Measurements from ENCODE around the gene ICAM4. TPM values are rescaled to one million over a fixed set of nuclear protein-coding genes. Genes with fewer than 3 reads are reported as not detected.

Gene ICAM4
- total and polyA plus RNA-seq, 2 of the 13 experiments (the other 11 are each of a cell fraction or from before 2014, with no cell fraction given), result 2.9 to 4.0 TPM

DNA sequence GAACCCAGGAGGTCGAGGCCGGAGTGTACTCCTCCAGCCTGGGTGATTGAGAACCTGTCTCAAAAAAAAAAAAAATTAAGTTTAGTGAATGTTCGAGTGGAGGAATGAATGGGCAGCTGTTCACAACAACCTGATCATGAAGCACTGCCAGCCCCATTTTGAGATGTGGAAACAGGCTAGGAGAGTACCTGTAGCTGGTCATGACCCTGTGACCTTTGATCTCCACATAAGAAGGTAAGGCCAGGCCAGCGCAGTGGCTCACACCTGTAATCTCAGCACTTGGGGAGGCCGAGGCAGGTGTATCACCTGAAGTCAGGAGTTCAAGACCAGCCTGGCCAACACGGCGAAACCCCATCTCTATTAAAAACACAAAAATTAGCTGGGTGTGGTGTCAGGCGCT lies 39.0 kb downstream of the ICAM4 start:
- Histone ChIP-seq H4K20me1 (ENCODE audit: insufficient read depth, low read length) (0 out of 2 replicates have a peak, but pooled peaks cover 11% of the 10 kb centered on the region), H2AFZ (ENCODE audit: low read length) (no peak overlapping the region), H3K27me3 (ENCODE audit: control insufficient read depth in 1 of 2, insufficient read depth in 2 of 2, low read length in 2 of 2) (no peaks in the 10 kb centered on the region), H3K4me1 (ENCODE audit: insufficient read depth, low read length) (no peaks in the 10 kb centered on the region), H3K9ac (ENCODE audit: insufficient read depth, low read depth, low read length) (no peak overlapping the region), H3K4me2 (ENCODE audit: low read depth, low read length) (no peak overlapping the region), H3K36me3 (replicated peaks in 1 of 2; ENCODE audit: control insufficient read depth in 1 of 2, insufficient read depth in 2 of 2, low read length in 2 of 2) (peaks cover 47 to 89% of the 10 kb centered on the region in 2 experiments), H3K4me3 (replicated peaks in 1 of 3; ENCODE audit: insufficient read depth in 1 of 3, low read depth in 2 of 3, low read length in 3 of 3) (no peak overlapping the region), H3K9me3 (ENCODE audit: low read length) (no peaks in the 10 kb centered on the region), H3K27ac (ENCODE audit: extremely low read length, insufficient read depth, low read length) (no peak overlapping the region), H3K79me2 (ENCODE audit: insufficient read depth, low read length) (peaks cover 8% of the 10 kb centered on the region)
- no TSS peak for BruUV-seq (replicated peaks)
- no peak for FAIRE-seq
- in situ Hi-C loops (cut with HindIII; ENCODE audit: extremely low pct_ligation_motif_present, low pct_unique_long_range_greater_than_20kb), result no loop called here
- intact Hi-C loops (cut with micrococcal nuclease; ENCODE audit: unreplicated experiment), result no loop called here
- POLR2A ChIA-PET, result interaction anchor here (1.0 to 3.2 kb wide), 2 partner anchors 8 to 36 kb away, joined by 5 to 24 read pairs; partner anchors contain the start of genes ICAM5 and RAVER1
- CTCF ChIA-PET (ENCODE audit: low intra/inter-chr PET ratio, low total read pairs), result no interaction called here
- TF ChIP-seq MYC (CRISPR knock-in tag; IDR thresholded peaks at IDR 0.05; ENCODE audit: borderline replicate concordance), result no peak
- TF ChIP-seq RARA (CRISPR knock-in tag; IDR thresholded peaks at IDR 0.05), result no peak
- no peak for TF ChIP-seq KLF12 (CRISPR knock-in tag; IDR thresholded peaks at IDR 0.05; ENCODE audit: borderline replicate concordance)
- TF ChIP-seq FOSL1 (CRISPR knock-in tag; IDR thresholded peaks at IDR 0.05; ENCODE audit: borderline replicate concordance), result no peak
- TF ChIP-seq, protein P1, sequence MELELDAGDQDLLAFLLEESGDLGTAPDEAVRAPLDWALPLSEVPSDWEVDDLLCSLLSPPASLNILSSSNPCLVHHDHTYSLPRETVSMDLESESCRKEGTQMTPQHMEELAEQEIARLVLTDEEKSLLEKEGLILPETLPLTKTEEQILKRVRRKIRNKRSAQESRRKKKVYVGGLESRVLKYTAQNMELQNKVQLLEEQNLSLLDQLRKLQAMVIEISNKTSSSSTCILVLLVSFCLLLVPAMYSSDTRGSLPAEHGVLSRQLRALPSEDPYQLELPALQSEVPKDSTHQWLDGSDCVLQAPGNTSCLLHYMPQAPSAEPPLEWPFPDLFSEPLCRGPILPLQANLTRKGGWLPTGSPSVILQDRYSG (CRISPR knock-in tag; IDR thresholded peaks at IDR 0.05), result no peak
- TF ChIP-seq ZBTB3 (CRISPR knock-in tag; IDR thresholded peaks at IDR 0.05; ENCODE audit: borderline replicate concordance, low read depth), result no peak
- no peak for TF ChIP-seq CENPT (CRISPR knock-in tag; IDR thresholded peaks at IDR 0.05; ENCODE audit: low read depth)
- TF ChIP-seq ZNF629 (CRISPR knock-in tag; conservative IDR thresholded peaks at IDR 0.05), result no peak
- TF ChIP-seq ZNF891 (CRISPR knock-in tag; IDR thresholded peaks at IDR 0.05), result no peak
- TF ChIP-seq, protein P2, sequence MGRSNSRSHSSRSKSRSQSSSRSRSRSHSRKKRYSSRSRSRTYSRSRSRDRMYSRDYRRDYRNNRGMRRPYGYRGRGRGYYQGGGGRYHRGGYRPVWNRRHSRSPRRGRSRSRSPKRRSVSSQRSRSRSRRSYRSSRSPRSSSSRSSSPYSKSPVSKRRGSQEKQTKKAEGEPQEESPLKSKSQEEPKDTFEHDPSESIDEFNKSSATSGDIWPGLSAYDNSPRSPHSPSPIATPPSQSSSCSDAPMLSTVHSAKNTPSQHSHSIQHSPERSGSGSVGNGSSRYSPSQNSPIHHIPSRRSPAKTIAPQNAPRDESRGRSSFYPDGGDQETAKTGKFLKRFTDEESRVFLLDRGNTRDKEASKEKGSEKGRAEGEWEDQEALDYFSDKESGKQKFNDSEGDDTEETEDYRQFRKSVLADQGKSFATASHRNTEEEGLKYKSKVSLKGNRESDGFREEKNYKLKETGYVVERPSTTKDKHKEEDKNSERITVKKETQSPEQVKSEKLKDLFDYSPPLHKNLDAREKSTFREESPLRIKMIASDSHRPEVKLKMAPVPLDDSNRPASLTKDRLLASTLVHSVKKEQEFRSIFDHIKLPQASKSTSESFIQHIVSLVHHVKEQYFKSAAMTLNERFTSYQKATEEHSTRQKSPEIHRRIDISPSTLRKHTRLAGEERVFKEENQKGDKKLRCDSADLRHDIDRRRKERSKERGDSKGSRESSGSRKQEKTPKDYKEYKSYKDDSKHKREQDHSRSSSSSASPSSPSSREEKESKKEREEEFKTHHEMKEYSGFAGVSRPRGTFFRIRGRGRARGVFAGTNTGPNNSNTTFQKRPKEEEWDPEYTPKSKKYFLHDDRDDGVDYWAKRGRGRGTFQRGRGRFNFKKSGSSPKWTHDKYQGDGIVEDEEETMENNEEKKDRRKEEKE (IDR thresholded peaks at IDR 0.05), result no peak
- TF ChIP-seq PRPF4 (IDR thresholded peaks at IDR 0.05; ENCODE audit: low read depth, low read length, poor library complexity, severe bottlenecking), result no peak
- no peak for TF ChIP-seq ZNF543 (CRISPR knock-in tag; IDR thresholded peaks at IDR 0.05)
- TF ChIP-seq ZSCAN30 (CRISPR knock-in tag; IDR thresholded peaks at IDR 0.05), result no peak
- TF ChIP-seq RFX5 (IDR thresholded peaks at IDR 0.05; ENCODE audit: low read depth, low read length), result no peak
- TF ChIP-seq ZNF777 (CRISPR knock-in tag; IDR thresholded peaks at IDR 0.05), result no peak
- no peak for TF ChIP-seq FOXK1 (CRISPR knock-in tag; IDR thresholded peaks at IDR 0.05; ENCODE audit: borderline replicate concordance, low read depth)
- TF ChIP-seq YEATS2 (CRISPR knock-in tag; IDR thresholded peaks at IDR 0.05; ENCODE audit: borderline replicate concordance), result no peak
- TF ChIP-seq ZNF367 (CRISPR knock-in tag; IDR thresholded peaks at IDR 0.05; ENCODE audit: borderline replicate concordance), result no peak
- no peak for TF ChIP-seq CBFB (CRISPR knock-in tag; IDR thresholded peaks at IDR 0.05)
- no peak for ATAC-seq
- WGBS (ENCODE audit: low lambda C conversion rate), result 97% methylated on average over 8 of the region's 8 CpGs
- no peak for DNase-seq (ENCODE audit: low spot score)
